ENCODE data around the gene NUP214.

The NUP214 gene

GRCh38 chr9:131277287-131277909 is 152.0 kb downstream of the NUP214 start:
- DNase-seq (ENCODE audit: low spot score) = no peak

GRCh38 chr9:131277910-131278701 is 152.7 kb downstream of the NUP214 start:
- DNase-seq (ENCODE audit: low spot score) = peak; percentile 74

- no peak for DNase-seq (ENCODE audit: low spot score)
Observed at GRCh38 chr9:131278702-131279111, 153.3 kb downstream of the NUP214 start.

GRCh38 chr9:131279196-131279862 is 153.9 kb downstream of the NUP214 start:
- no peak for DNase-seq (ENCODE audit: low spot score)

- no peak for DNase-seq (ENCODE audit: low spot score)
Observed at GRCh38 chr9:131279863-131280570, 154.6 kb downstream of the NUP214 start.

- DNase-seq (ENCODE audit: low spot score) = no peak
Observed at GRCh38 chr9:131280660-131281059, 155.3 kb downstream of the NUP214 start.

GRCh38 chr9:131281119-131281965 is 156.0 kb downstream of the NUP214 start:
- no peak for DNase-seq (ENCODE audit: low spot score)

GRCh38 chr9:131282175-131282574 is 156.8 kb downstream of the NUP214 start:
- no peak for DNase-seq (ENCODE audit: low spot score)

GRCh38 chr9:131282688-131283422 is 157.5 kb downstream of the NUP214 start:
- no peak for DNase-seq (ENCODE audit: low spot score)
